ELF-1 (cell line): ENCODE data around the gene EXTL1.
A peak's percentile ranks its signal among the peaks of the same experiment; 100 is the strongest.

Source experiments
- DNase-seq: peaks from one replicate; pipeline ENCODE4 v3.0.0-alpha.2; 2016; ENCODE audit warnings: low read depth, low spot score

EXTL1 gene

GRCh38 chr1:25997828-25998761 is 23.5 kb upstream of the EXTL1 start, which contains the start of gene PAFAH2:
Gene PAFAH2, minus strand, starts transcription at chr1:25998063. Its CDS starts 7,247 bp downstream, at chr1:25990816.
- DNase-seq, result peak; percentile 99

DNA sequence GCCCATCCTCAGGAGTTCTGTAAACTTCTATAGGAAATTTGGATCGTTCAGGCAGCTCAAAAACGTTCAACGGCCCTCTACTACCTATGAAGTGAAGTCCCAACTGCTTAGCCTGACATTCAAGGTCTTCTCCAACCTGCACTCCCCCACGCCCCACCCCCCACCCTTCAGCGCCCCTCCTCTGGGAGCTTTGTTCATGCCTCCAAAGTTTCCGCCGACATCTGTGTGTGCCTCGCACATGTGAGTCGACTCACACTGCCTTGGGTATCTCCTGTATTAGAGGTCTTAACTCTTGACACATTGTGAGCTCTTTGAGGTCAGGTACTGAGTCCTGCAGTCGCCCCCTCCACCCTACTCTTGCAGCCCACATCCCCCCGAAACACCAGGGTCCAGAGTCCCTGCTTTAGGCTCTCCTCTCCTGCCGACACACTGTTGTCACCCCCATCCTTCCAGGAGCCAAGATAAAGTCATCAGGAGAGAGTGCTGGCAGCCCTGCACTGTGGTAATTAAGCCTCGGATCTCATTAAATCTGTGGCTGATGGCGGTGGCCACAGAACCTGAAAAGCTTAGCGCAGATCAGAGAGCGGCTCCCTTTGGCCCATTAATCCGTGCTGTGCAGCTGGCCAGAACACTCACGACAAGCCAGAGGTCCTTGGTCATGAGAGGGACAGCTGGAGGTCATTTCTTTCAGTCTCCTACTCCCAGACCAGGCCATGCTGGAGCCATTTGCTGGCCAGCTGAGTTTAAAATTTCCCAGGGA is 22.4 kb upstream of the EXTL1 start:
- DNase-seq, result no peak

GRCh38 chr1:26003262-26003661 is 18.3 kb upstream of the EXTL1 start:
- no peak for DNase-seq

DNA sequence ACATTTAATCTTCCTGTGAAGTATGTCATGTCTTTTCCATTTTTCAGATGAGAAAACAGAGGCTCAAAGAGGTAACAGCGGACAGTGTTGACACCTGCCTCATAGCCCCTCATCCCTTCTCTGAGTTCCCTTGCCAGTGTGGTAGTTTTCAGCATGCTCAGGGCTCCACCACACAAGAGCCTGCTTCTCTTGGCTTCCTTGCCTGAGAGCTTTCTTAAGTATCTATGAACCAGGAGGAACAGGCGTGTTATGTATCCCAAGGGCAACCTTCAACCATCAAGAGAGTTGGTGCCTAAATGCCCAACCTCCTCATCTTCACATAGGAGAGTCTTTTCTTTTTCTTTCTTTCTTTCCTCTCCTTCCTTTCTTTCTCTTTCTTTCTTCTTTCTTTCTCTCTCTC is 17.8 kb upstream of the EXTL1 start:
- DNase-seq, result no peak

- DNase-seq, result no peak
Measured at GRCh38 chr1:26005434-26006105, 16.0 kb upstream of the EXTL1 start.

- no peak for DNase-seq
Measured at GRCh38 chr1:26006710-26007109, 14.9 kb upstream of the EXTL1 start.

- DNase-seq, result peak; percentile 78
Measured at GRCh38 chr1:26009796-26010447, 11.7 kb upstream of the EXTL1 start.

- DNase-seq, result peak; percentile 54
Measured at GRCh38 chr1:26010825-26011224, 10.8 kb upstream of the EXTL1 start.

DNA sequence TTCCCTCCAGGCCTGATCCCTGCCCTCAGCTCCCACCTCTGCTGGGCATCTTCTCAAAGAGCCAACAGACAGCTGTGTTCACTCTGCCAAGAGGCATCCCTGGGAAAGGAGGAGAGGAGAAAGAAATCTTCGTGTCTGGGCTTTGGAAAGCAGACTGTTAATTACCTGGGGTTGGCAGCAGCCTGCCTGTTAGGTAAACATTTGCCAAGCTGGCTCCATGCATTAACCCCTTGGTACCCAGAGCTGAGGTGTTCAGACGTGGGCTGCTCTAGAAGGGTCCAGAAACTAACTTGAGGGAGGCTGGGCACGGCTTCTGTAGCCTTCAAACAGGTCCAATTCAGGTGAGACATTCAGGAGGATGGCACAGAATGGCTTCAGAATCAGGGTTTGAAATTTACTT is 8.7 kb upstream of the EXTL1 start:
- no peak for DNase-seq

- DNase-seq, result no peak
Measured at GRCh38 chr1:26014179-26014578, 7.4 kb upstream of the EXTL1 start.

GRCh38 chr1:26015358-26015757 is 6.2 kb upstream of the EXTL1 start:
- no peak for DNase-seq

- DNase-seq, result no peak
Measured at GRCh38 chr1:26016258-26016952, 5.2 kb upstream of the EXTL1 start.

DNA sequence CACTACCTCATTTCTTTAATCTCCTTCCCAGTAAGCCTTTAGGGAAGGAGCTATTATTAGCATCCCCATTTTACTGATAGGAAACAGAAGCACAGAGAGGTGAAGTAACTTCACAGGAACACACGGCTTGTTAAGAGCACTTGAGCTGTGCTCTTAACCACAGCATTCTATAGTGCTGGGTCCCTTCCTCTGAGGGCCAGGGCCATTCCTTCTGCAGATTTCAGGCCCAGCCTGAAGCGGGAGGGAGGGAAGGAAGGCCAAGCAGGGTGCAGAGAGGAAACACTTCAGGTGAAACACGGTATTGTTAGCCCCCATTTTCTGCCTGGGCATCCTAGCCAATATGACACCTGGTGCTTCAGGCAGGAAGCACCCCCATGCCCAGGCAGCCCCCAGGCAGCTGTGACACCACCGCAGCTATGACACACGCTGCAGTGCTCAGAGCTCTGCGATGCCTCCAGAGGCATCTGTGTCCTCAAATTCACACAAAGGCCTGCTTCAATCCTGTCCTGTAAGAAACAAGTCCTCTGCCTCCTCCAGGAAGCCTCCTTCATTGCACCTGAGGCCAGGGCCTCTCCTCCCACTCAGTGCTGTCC is 4.5 kb upstream of the EXTL1 start:
- no peak for DNase-seq

GRCh38 chr1:26017606-26018005 is 4.0 kb upstream of the EXTL1 start:
- DNase-seq, result no peak

DNA sequence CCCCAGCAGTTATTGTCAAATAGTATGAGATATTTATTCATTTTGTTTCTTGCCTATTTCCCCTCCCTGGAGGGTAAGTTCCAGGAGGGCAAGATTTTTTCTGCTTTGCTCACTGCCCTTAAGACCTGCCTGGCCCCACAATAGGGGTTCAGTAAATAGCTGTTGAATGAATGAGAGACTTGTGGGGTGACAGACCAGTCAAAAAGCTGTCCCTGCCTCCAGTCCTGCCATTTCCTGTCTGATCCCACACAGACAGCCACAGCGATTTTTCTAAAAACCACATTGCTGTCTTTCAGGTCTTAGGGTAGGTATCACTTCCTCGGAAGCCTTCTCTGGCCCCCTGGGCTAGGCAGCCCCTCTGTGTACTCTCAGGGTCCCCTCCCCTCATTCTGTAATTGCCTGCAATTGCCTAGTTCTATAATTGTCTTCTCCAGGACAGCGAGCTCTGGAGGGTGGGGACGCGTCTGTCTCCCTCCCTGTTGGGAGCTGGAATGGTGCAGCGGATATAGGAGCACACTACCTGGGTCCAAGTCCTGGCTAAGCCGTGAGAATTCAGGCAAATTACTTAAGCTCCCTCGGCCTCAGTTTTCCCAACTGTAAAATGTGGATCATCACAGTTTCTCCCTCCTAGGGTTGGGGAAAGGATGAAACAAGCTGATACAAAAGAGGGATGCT is 1.8 kb upstream of the EXTL1 start:
- DNase-seq, result no peak

DNA sequence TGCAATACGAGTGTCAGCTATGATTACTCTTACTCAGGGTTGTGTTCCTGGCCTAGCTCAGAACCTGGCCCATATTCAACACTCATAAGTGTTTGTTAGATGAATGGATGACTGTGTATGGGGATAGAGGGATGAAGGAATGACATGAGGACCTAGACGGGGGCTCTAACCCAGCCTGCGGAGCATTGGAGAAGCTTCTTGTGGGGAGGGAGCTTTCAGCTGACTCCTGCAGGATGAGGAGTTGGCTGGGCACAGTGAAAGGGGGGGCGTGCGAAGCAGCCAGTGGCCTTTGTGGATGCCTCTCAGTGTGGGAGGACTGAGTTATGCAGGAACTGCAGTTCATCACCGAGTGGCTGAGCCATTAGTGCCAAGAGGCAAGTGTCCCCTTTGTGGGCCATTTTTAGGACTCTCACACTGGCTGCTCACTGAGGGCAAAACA is 1.2 kb upstream of the EXTL1 start:
- no peak for DNase-seq

GRCh38 chr1:26020941-26021646 is 481 bp upstream of the EXTL1 start:
- no peak for DNase-seq

- no peak for DNase-seq
Measured at GRCh38 chr1:26022404-26022779, 817 bp downstream of the EXTL1 start.

DNA sequence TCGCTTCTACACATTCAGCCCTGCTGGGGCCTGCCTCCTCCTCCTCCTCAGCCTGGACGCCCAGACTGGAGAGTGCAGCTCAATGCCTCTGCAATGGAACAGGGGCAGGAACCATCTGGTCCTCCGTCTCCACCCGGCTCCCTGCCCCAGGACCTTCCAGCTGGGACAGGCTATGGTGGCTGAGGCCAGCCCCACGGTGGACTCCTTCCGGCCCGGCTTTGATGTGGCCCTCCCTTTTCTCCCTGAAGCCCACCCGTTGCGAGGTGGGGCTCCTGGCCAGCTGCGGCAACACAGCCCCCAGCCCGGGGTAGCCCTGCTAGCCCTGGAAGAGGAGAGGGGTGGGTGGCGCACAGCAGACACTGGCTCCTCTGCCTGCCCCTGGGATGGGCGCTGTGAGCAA is 1.4 kb downstream of the EXTL1 start:
- no peak for DNase-seq
